Vagina (tissue), 2 donors: ENCODE results near the gene SEMG2.

Source experiments
- CTCF ChIP-seq, 3 experiments: fragments of 450-650 bp in 2 of 3; fragments of 200-600 bp in 1 of 3; sonication (generic) in 1 of 3; IDR thresholded peaks; one replicate each; pipeline ENCODE4 v1.5.1; 2017 to 2019; ENCODE audit warnings: antibody characterized with exemption in 3 of 3, mild to moderate bottlenecking in 2 of 3, moderate library complexity in 2 of 3
- POLR2A ChIP-seq, 2 donors: fragments of 450-650 bp; IDR thresholded peaks; one replicate each; pipeline ENCODE4 v1.6.1; 2017; ENCODE audit warnings: antibody characterized with exemption in 2 of 2, mild to moderate bottlenecking in 2 of 2, moderate library complexity in 2 of 2
- POLR2AphosphoS5 ChIP-seq, 2 donors: sonication (generic); formaldehyde crosslinking; IDR thresholded peaks; one replicate each; pipeline ENCODE4 v1.9.0; 2017; ENCODE audit warnings: antibody characterized with exemption in 2 of 2, mild to moderate bottlenecking in 2 of 2, low read depth in 1 of 2; ENCODE audit not compliant: insufficient read depth in 1 of 2

DNA sequence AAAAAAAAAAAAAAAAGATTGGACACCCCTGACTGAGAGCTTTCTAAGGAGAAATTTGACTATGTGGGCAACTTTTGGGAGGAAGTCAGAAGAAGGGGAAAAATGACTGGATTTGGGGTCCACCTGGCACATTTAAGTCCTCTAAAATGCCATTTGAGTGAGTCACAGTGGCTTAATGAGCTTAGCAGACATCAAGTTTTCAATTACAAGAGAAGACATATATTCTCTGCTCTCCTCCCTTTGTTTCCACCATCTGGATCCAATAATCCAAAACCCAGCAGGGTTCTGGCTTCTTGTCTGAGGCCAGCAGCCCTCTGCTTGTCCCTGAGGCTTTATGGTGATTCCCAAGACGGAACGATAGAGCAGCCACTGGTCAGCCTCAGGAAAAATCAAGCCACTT is 39.5 kb upstream of the SEMG2 start:
- no peak for TF ChIP-seq CTCF (IDR thresholded peaks at IDR 0.05)
- no peak for TF ChIP-seq POLR2A (IDR thresholded peaks at IDR 0.05)
- no peak for TF ChIP-seq POLR2AphosphoS5 (IDR thresholded peaks at IDR 0.05; ENCODE audit: insufficient read depth in 1 of 2, low read depth in 1 of 2)
